Middle frontal gyrus (tissue), 1 donor: ENCODE data around the gene CD2AP.
"Not testable (repeated sequence)": the region's sequence is repeated elsewhere in the genome, so short reads cannot be mapped to it uniquely, and the experiment has no call there.

Experiments used
- DNase-seq: peaks from one replicate; pipeline ENCODE4 v3.0.0-alpha.2; 2015; ENCODE audit warnings: low spot score; ENCODE audit errors: extremely low spot score

CD2AP gene

DNA sequence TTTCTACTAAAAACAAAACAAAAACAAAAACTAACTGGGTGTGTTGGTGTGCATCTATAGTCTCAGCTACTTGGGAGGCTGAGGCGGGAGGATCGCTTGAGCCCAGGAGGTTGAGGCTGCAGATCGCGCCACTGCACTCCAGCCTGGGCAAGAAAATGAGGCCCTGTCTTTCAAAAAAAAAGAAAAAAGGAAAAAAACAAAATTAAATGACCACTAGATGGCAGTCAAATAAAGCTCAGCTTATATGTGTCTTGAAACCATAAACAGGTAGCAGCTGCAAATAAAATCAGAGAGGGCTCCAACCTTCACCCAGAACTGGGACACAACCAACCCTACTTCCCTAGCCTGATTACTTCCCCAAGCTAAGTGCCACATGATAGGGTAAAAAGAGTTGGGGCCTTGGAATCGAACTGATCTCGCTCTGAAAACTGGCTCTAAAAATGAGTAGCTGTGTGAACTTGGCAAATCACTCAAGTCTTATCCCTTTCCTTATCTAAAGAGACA, 153.7 kb downstream of the CD2AP start:
- DNase-seq: no peak

- DNase-seq: no peak
Measured at GRCh38 chr6:47631797-47632196, 154.2 kb downstream of the CD2AP start.

GRCh38 chr6:47633141-47633540, 155.6 kb downstream of the CD2AP start:
- DNase-seq: no peak

DNA sequence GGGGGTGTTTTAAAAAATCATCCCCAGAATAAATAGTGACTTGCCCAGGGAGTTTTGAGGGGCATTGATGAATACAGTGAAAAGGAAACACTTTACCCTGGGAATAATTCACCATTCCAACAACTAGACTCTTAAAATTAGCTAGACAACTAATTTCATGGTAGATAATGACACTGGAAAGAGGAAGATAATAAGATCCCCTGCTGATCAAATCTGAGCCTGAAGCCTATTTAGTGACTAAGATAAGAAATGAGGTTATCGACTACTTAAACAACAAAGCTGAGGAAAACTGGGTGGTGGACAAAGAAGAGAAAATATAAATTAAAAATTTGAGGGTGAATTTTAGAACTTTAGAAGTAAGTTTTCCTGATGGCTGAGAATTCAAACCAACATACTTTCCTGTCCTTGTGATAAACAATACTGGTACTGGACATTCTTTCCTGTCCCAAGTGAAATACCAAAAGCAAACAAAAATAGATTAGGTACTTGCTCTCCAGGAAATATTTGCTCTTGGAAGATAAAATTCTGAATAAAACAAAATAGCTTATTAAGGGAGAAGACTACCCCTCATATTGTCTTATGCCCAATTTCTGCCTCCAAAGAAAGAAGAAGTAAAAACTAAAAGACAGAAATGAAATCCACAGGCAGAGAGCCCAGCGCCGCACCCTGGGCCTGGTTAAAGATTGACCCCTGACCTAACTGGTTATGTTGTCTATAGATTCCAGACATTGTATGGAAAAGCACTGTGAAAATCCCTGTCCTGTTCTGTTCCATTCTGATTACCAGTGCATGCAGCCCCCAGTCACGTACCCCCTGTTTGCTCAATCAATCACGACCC, 156.8 kb downstream of the CD2AP start:
- no peak for DNase-seq

GRCh38 chr6:47646689-47647088, 169.1 kb downstream of the CD2AP start:
- DNase-seq: no peak

DNA sequence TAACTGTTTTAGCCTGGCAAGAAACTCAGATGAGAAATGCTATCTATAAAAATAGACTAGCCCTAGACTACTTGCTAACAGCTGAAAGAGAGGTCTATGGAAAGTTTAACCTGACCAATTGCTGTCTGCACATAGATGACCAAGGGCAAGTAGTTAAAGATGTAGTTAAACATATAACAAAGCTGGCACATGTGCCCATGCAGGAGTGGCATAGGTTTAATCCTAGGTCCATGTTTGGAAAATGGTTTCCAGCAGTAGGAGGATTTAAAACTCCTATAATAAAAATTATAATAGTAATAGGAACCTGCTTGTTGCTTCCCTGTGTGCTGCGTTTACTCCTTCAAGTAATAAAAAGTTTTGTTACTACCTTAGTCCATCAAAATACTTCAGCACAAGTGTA, 169.6 kb downstream of the CD2AP start:
- DNase-seq: no peak

DNA sequence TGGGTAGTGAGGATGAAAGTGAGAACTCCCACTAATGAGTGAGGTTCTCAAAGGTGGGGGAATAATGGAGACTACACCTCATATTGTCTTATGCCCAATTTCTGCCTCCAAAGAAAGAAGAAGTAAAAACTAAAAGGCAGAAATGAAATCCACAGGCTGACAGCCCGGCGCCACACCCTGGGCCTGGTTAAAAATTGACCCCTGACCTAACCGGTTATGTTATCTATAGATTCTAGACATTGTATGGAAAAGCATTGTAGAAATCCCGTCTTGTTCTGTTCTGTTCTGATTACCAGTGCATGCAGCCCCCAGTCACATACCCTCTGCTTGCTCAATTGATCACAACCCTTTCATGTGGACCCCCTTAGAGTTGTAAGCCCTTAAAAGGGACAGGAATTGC, 170.0 kb downstream of the CD2AP start:
- not testable (repeated sequence) for DNase-seq

GRCh38 chr6:47648031-47648430, 170.4 kb downstream of the CD2AP start:
- no peak for DNase-seq

- no peak for DNase-seq
Measured at GRCh38 chr6:47650553-47651432, 173.2 kb downstream of the CD2AP start.

- DNase-seq: no peak
Measured at GRCh38 chr6:47651505-47651944, 173.9 kb downstream of the CD2AP start.

GRCh38 chr6:47653706-47654105, 176.1 kb downstream of the CD2AP start:
- DNase-seq: no peak

DNA sequence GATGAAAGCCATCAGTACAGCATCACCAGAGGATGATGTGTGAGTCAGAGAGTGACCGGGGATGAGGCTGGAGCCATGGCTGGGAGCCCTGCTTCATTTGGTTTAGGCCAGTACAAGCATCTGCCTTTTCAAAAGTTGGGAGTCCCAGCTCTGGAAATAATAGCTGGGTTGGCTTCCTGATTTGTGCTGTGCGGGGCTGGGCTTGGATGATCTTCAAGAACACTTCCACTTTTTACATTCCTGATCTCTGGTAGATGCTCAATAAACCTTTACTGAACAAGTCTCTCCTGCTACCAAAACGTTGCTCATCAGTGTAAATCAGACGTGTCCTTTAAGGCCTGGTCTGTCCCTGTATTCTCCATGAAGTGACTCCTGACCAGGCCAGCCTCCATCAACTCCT, 176.7 kb downstream of the CD2AP start:
- DNase-seq: no peak

DNA sequence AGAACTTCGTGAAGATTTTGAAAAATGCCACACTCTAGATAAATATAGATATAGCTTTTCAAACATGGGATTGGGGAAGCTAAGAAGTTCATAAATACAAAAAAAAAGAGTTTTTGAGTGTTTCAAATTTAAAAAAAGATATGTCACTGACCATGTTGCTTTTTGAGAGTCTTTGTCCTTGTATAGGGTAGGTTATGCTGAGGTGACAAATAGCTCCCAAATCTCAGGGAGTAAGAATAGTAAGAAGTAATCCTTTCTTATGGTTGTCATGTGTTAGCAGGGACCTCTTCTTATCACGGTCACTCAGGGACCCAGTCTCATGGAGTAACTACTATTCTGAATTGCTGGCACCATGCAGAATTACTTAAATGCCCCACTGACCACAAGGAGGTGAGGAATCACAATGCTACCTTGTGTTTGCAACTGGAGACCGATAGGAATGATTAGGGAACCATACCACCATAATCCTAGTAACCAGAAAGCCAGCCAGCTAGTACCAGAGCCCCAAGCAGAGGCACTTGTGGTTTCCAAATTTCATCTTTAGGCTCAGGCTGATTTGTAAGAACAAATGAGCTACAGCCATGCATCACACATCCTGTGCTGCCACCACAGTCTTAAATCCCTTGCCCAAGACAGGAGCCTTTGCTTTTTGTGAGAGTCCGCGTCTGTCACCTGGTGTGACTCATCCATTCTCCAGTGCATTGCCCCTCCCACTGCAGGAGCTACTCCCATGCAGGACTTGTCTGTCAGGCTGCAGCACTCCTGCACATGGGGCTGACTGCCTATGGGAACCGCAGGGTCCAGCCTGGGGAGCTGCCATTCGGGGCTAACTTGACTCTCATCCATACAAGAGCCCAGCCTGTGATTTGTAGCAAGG, 178.4 kb downstream of the CD2AP start:
- no peak for DNase-seq

- DNase-seq: no peak
Measured at GRCh38 chr6:47661960-47662359, 184.4 kb downstream of the CD2AP start.

- no peak for DNase-seq
Measured at GRCh38 chr6:47663462-47664216, 186.1 kb downstream of the CD2AP start.

DNA sequence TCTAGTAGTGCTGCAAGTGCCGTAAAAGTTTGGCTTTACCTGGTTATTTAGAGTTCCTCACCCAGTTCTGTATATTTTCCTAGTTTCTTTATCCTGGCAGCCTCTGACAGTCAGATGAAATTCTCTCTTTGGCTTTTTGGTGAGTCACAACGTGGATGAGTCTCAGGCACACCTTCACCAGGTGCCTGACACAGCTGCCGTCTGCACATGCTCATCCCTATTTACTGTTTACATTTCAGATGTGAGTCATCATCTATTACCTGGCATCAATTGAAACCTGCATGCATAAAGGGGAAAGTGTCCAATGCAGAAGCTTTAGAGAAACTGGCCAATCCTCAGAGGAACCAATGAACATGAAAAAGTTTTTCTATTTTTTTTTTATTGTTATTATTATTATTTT, 187.5 kb downstream of the CD2AP start:
- DNase-seq: no peak

DNA sequence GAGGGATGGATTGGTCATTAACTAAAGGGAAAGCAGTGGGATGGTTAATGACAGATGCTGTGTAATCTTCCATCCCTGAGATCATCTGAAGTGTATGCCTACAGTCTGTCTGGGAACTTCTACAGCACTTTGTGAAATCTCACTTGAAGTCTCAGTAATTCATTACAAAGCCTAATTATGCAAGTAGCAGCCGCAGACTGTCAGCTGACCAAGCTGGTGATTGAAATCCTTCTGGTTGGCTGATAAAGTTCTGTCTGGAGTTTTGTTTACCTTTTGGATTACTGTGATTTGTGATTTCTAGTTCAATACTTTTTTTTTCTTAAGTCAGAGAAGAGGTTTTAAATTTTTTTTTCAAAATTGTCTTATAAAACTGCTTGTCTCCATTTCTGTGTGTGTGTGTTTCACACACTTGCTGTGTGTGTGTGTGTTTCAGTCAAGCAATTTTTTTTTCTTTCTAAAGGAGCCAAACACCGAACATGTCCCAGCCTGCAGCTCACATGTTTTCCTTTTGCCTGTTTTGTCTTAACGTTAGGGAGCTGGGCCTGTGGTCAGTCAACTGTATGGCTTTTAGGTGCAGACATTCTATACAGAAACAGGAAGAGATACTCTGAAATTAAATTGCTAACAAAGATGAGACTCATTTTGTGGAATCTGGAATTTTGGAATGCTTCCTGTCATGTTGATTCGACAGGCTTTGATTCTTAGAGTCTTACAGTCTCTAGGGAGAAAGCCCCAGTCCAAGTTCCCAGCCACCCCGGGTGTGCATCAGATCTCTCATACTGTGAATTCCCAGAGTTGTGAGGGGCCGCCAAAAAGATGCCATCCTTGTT, 192.3 kb downstream of the CD2AP start:
- no peak for DNase-seq

DNA sequence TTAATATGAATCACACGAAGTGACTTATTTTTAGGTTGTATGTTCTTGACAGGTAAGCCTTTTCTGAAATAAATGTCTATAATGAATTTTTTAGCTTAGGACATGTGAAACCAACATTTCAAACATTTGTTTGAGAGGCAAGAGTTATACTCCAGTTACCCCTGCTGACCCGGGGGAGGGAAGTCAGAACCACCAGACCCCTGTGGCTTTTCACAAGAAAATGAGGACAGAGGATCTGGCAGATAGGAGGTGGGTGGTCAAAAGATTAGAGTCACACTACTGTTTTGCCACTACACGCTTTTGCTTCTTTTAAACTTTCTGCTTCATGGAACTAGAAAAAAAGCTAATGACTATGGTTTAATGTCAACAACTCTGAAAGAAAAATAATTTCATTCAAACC, 193.3 kb downstream of the CD2AP start:
- no peak for DNase-seq

- no peak for DNase-seq
Measured at GRCh38 chr6:47671777-47672176, 194.2 kb downstream of the CD2AP start.

GRCh38 chr6:47672816-47673215, 195.2 kb downstream of the CD2AP start:
- DNase-seq: no peak
